Spleen (tissue), 7 donors: ENCODE data around the gene ZNF669.
"Not testable (repeated sequence)": the region's sequence is repeated elsewhere in the genome, so short reads cannot be mapped to it uniquely, and the experiment has no call there.

Experiments used
- CTCF ChIP-seq, 11 experiments: fragments of 200-600 bp in 7 of 11; fragments of 450-650 bp in 4 of 11; sonication (generic) in 4 of 11; IDR thresholded peaks in 8 of 11; conservative IDR thresholded peaks in 3 of 11; 1 replicate in 7 of 11; 2 replicates in 4 of 11; pipeline versions ENCODE4 v1.4.0 to v1.8.0; 2016 to 2021; ENCODE audit warnings: antibody characterized with exemption in 11 of 11, inconsistent platforms in 4 of 11, mild to moderate bottlenecking in 1 of 11
- POLR2A ChIP-seq, 3 donors: fragments of 450-650 bp; IDR thresholded peaks; one replicate each; pipeline ENCODE4 v1.5.1; 2017; ENCODE audit warnings: antibody characterized with exemption in 3 of 3, mild to moderate bottlenecking in 1 of 3
- POLR2AphosphoS5 ChIP-seq, 3 donors: sonication (generic); formaldehyde crosslinking; IDR thresholded peaks; one replicate each; pipeline ENCODE4 v1.5.1; 2017; ENCODE audit warnings: antibody characterized with exemption in 3 of 3
- donor health status: DM: no; HTN: no; CAD: no; lungs with moderate emphysema.
- donor health status: DM: no; HTN: no; CAD: no.
- donor health status: DM: no; HTN: no; CAD: no.

DNA sequence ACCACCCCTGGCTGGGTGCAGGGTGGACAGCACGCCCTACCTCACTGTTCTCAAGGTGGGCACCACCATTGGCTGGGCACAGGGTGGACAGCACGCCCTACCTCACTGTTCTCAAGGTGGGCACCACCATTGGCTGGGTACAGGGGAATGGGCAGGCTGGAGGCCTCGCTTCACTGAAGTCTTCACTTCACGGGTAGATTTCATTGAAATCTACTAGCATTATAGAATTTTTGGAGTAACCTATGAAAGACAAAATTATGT lies 16.2 kb upstream of the ZNF669 start:
- TF ChIP-seq POLR2A (IDR thresholded peaks at IDR 0.05); CTCF (IDR thresholded peaks at IDR 0.05 in 8 of 11, conservative IDR thresholded peaks at IDR 0.05 in 3 of 11); POLR2AphosphoS5 (IDR thresholded peaks at IDR 0.05): not testable (repeated sequence)
